ENCODE data around the gene TXNDC5.

DNA sequence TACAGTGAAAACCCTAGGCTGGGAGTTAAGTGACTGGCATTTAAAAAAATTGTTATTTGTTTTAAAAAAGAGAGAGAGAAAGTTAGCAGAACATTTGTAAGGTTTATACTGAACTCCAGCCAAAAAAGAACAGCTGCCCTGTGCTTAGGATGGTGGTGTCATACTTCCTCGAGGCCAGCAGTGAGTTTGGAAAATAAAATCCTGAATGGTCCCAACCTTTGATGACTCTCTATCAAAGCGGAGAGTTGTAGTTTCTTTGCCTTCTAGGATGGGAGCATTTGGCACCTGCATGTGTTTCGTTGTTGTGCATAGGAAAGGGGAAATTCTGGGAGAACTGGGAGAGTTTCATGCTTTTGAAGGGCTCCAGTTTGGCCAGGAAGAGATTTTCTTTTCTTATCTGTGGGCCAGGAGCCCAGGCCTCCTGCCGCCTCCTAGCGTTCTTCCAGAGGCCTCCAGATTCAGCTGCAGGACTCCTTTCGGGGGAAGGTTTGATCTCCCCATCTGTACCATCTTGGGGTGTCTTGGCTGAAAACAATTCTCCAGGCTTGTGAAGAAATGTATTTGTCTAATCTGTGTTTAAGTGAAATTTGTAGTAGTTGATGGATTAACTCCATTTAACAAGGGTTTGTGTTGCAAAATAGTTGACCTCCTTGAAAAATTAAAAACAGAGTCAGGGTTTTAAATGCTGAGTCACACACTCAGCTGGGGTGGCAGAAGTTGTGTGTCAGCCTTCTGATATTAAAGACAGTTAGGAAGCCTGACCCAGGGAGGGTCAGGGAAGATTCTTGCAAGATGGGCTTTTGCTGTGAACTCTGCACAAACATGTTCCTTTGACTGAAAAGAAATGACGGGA lies 63.4 kb downstream of the TXNDC5 start:
- TF ChIP-seq POLR2A (IDR thresholded peaks at IDR 0.05; ENCODE audit: borderline replicate concordance, extremely low read depth, insufficient read depth, insufficient read length) (no peak), EZH2phosphoT487 (IDR thresholded peaks at IDR 0.05; ENCODE audit: borderline replicate concordance) (no peak)
- TF ChIP-seq, protein P1, sequence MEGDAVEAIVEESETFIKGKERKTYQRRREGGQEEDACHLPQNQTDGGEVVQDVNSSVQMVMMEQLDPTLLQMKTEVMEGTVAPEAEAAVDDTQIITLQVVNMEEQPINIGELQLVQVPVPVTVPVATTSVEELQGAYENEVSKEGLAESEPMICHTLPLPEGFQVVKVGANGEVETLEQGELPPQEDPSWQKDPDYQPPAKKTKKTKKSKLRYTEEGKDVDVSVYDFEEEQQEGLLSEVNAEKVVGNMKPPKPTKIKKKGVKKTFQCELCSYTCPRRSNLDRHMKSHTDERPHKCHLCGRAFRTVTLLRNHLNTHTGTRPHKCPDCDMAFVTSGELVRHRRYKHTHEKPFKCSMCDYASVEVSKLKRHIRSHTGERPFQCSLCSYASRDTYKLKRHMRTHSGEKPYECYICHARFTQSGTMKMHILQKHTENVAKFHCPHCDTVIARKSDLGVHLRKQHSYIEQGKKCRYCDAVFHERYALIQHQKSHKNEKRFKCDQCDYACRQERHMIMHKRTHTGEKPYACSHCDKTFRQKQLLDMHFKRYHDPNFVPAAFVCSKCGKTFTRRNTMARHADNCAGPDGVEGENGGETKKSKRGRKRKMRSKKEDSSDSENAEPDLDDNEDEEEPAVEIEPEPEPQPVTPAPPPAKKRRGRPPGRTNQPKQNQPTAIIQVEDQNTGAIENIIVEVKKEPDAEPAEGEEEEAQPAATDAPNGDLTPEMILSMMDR (IDR thresholded peaks at IDR 0.05 in 2 of 3, conservative IDR thresholded peaks at IDR 0.05 in 1 of 3; ENCODE audit: borderline replicate concordance in 1 of 3, insufficient read depth in 1 of 3, low read depth in 2 of 3, low read length in 2 of 3), result no peak
